HepG2 (cell line): ENCODE data around the gene PSMB3. TPM values are rescaled to one million over a fixed set of nuclear protein-coding genes. Genes with fewer than 3 reads are reported as not detected.
A peak's percentile ranks its signal among the peaks of the same experiment; 100 is the strongest.

Experiments
- ASH2L ChIP-seq: fragments of 300-600, 200-600 bp; sonication (generic); IDR thresholded peaks from 2 replicates; pipeline ENCODE4 v1.7.0; 2017; ENCODE audit warnings: low read depth, mild to moderate bottlenecking, moderate library complexity, mixed read lengths, low read length; ENCODE audit not compliant: insufficient read length
- JUND ChIP-seq: sonication (generic); formaldehyde crosslinking; IDR thresholded peaks from 2 replicates; pipeline ENCODE4 v1.8.0; 2022; ENCODE audit warnings: mild to moderate bottlenecking, missing genetic modification reagents
- KAT7 ChIP-seq: IDR thresholded peaks from 2 replicates; pipeline ENCODE4 v1.6.1; 2018; ENCODE audit warnings: borderline replicate concordance, missing compliant biosample characterization
- MIER2 ChIP-seq: IDR thresholded peaks from 2 replicates; pipeline ENCODE4 v1.6.1; 2016; ENCODE audit warnings: missing biosample characterization, missing genetic modification reagents
- POLR2A ChIP-seq, 2 experiments: IDR thresholded peaks; 2 replicates each; pipeline ENCODE4 v1.6.1; 2011; ENCODE audit warnings: low read depth in 2 of 2, low read length in 2 of 2, mild to moderate bottlenecking in 1 of 2, moderate library complexity in 1 of 2; ENCODE audit not compliant: insufficient read depth in 1 of 2
- PPARG ChIP-seq: conservative IDR thresholded peaks from 2 replicates; pipeline ENCODE4 v1.6.1; 2016; ENCODE audit warnings: missing biosample characterization, missing genetic modification reagents
- SAP130 ChIP-seq: IDR thresholded peaks from 2 replicates; pipeline ENCODE4 v1.6.1; 2016; ENCODE audit warnings: low read depth
- STAG1 ChIP-seq: sonication (generic); formaldehyde crosslinking; IDR thresholded peaks from 2 replicates; pipeline ENCODE4 v1.4.0; 2020; ENCODE audit warnings: missing genetic modification reagents
- TARDBP ChIP-seq: sonication (generic); formaldehyde crosslinking; IDR thresholded peaks from 2 replicates; pipeline ENCODE4 v1.8.0; 2022; ENCODE audit warnings: mild to moderate bottlenecking, missing genetic modification reagents
- TSC22D2 ChIP-seq: sonication (generic); formaldehyde crosslinking; IDR thresholded peaks from 2 replicates; pipeline ENCODE4 v1.5.1; 2020; ENCODE audit warnings: missing genetic modification reagents, mild to moderate bottlenecking, borderline replicate concordance
- YY1 ChIP-seq: IDR thresholded peaks from 2 replicates; pipeline ENCODE4 v1.6.1; 2011; ENCODE audit warnings: low read length, low read depth, moderate library complexity, mild to moderate bottlenecking; ENCODE audit not compliant: insufficient read depth, insufficient replicate concordance
- ZNF546 ChIP-seq: sonication (generic); formaldehyde crosslinking; conservative IDR thresholded peaks from 2 replicates; pipeline ENCODE4 v1.8.1; 2023; ENCODE audit warnings: mild to moderate bottlenecking, missing genetic modification reagents
- ZSCAN21 ChIP-seq: sonication (generic); formaldehyde crosslinking; IDR thresholded peaks from 2 replicates; pipeline ENCODE4 v1.8.0; 2022; ENCODE audit warnings: mild to moderate bottlenecking, missing genetic modification reagents, moderate library complexity, borderline replicate concordance
- polyA plus RNA-seq, 8 experiments: library from polyadenylated mRNA; depleted of rRNA in 3 of 8; stranded (reverse) in 7 of 8; unstranded in 1 of 8; fragments of >200 nt; fragmentation: Illumina TruSeq in 4 of 8; extraction: Trizol in 4 of 8; gene quantifications; 2 replicates each; pipeline versions ENCODE4 v1.2.1 to v1.2.3, GENCODE V29; 2011 to 2016; ENCODE audit warnings: low read depth in 4 of 8, missing spikeins in 1 of 8, mixed read lengths in 1 of 8; ENCODE audit not compliant: insufficient read depth in 1 of 8
- total RNA-seq, 5 experiments: library from RNA; depleted of rRNA; stranded (reverse); fragments of >200 nt; fragmentation: Illumina TruSeq; extraction: Trizol; gene quantifications; 2 replicates each; pipeline ENCODE4 v1.2.3, GENCODE V29; 2016; ENCODE audit warnings: low read depth in 1 of 5
- TF ChIP-seq, protein P1 (sequence below): sonication (generic); formaldehyde crosslinking; IDR thresholded peaks from 2 replicates; pipeline ENCODE4 v1.5.1; 2020; ENCODE audit warnings: mild to moderate bottlenecking, missing genetic modification reagents
- TF ChIP-seq, protein P2 (sequence below): sonication (generic); formaldehyde crosslinking; IDR thresholded peaks from 2 replicates; pipeline ENCODE4 v1.8.0; 2022; ENCODE audit warnings: mild to moderate bottlenecking, missing genetic modification reagents, borderline replicate concordance
- TF ChIP-seq, protein P3 (sequence below): IDR thresholded peaks from 2 replicates; pipeline ENCODE4 v1.4.0; 2020; ENCODE audit warnings: mild to moderate bottlenecking, missing genetic modification reagents
- TF ChIP-seq, protein P4 (sequence below): sonication (generic); formaldehyde crosslinking; IDR thresholded peaks from 2 replicates; pipeline ENCODE4 v1.4.0; 2020; ENCODE audit warnings: mild to moderate bottlenecking, missing genetic modification reagents

PSMB3 gene
- total and polyA plus RNA-seq, 2 of the 13 experiments (the other 11 are each of a cell fraction or from before 2014, with no cell fraction given): 366 to 517 TPM

DNA sequence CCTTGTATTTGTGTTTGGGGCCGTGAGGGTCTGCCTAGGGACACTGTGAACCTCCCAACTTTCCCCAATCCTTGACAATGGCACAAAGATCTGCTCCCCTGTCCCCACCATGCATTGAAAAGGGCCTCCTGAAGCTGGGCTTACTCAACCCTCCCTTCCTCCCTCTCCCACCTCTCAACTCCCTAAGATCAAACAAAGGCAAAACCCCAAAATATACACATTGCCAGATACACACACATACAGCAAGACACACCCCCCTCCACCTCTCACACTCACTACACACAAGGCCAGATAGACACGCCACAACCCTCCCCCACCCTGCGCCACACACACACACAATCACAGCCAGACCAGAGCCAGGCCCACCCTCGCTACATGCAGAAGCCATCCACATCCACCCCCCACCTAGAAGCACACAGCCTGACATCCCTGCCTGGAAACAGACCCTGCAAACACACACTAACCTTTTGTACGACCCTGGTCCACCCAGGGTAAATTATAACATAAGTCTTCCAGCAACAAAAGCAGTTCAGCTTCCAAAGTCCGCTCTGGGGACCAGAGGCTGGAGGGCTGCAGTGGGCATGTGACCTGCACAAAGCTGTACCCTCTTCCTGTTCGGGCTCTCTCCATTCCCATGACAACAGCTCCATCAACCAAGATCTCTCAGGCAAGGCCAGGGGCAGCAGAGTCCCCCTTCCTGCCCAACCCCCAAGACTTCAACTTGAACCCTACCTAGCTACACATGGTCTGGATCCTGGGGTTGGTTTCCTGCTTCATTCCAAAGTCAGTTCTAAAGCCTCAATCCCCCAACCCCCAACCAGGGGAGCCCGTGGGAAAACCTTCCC, 6.3 kb upstream of the PSMB3 start (continued):
- TF ChIP-seq, protein P1, sequence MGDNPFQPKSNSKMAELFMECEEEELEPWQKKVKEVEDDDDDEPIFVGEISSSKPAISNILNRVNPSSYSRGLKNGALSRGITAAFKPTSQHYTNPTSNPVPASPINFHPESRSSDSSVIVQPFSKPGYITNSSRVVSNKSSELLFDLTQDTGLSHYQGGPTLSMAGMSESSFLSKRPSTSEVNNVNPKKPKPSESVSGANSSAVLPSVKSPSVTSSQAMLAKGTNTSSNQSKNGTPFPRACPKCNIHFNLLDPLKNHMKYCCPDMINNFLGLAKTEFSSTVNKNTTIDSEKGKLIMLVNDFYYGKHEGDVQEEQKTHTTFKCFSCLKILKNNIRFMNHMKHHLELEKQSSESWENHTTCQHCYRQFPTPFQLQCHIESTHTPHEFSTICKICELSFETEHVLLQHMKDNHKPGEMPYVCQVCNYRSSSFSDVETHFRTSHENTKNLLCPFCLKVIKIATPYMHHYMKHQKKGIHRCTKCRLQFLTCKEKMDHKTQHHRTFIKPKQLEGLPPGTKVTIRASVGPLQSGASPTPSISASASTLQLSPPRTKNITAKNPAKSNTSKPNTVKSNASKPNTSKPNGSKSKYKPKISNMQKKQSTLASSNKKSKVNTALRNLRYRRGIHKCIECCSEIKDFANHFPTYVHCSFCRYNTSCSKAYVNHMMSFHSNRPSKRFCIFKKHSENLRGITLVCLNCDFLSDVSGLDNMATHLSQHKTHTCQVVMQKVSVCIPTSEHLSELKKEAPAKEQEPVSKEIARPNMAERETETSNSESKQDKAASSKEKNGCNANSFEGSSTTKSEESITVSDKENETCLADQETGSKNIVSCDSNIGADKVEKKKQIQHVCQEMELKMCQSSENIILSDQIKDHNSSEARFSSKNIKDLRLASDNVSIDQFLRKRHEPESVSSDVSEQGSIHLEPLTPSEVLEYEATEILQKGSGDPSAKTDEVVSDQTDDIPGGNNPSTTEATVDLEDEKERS (CRISPR knock-in tag): peak; percentile 63; the same call in 1 of the 2 replicates
- TF ChIP-seq SAP130 (CRISPR knock-in tag) (peak; percentile 96), MIER2 (CRISPR knock-in tag) (no peak; the same call in 1 of the 2 replicates), ZNF546 (no peak), KAT7 (CRISPR knock-in tag) (peak; percentile 50), STAG1 (CRISPR knock-in tag) (no peak), YY1 (no peak), POLR2A (IDR thresholded peaks at IDR 0.05; ENCODE audit: insufficient read depth in 1 of 2, low read depth in 2 of 2, low read length in 2 of 2) (peak in 1 of 2 experiments; percentile 48; a peak in 3 of 4 replicates), JUND (CRISPR knock-in tag) (peak; percentile 54; the same call in 1 of the 2 replicates), TSC22D2 (no peak), ASH2L (peak; percentile 75), ZSCAN21 (CRISPR knock-in tag) (peak; percentile 73; the same call in 1 of the 2 replicates), TARDBP (CRISPR knock-in tag) (no peak; the same call in 1 of the 2 replicates), PPARG (CRISPR knock-in tag) (peak; percentile 78)
- TF ChIP-seq, protein P2, sequence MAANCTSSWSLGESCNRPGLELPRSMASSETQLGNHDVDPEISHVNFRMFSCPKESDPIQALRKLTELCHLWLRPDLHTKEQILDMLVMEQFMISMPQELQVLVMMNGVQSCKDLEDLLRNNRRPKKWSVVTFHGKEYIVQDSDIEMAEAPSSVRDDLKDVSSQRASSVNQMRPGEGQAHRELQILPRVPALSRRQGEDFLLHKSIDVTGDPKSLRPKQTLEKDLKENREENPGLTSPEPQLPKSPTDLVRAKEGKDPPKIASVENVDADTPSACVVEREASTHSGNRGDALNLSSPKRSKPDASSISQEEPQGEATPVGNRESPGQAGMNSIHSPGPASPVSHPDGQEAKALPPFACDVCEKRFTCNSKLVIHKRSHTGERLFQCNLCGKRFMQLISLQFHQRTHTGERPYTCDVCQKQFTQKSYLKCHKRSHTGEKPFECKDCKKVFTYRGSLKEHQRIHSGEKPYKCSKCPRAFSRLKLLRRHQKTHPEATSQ (CRISPR knock-in tag): no peak
- TF ChIP-seq, protein P3, sequence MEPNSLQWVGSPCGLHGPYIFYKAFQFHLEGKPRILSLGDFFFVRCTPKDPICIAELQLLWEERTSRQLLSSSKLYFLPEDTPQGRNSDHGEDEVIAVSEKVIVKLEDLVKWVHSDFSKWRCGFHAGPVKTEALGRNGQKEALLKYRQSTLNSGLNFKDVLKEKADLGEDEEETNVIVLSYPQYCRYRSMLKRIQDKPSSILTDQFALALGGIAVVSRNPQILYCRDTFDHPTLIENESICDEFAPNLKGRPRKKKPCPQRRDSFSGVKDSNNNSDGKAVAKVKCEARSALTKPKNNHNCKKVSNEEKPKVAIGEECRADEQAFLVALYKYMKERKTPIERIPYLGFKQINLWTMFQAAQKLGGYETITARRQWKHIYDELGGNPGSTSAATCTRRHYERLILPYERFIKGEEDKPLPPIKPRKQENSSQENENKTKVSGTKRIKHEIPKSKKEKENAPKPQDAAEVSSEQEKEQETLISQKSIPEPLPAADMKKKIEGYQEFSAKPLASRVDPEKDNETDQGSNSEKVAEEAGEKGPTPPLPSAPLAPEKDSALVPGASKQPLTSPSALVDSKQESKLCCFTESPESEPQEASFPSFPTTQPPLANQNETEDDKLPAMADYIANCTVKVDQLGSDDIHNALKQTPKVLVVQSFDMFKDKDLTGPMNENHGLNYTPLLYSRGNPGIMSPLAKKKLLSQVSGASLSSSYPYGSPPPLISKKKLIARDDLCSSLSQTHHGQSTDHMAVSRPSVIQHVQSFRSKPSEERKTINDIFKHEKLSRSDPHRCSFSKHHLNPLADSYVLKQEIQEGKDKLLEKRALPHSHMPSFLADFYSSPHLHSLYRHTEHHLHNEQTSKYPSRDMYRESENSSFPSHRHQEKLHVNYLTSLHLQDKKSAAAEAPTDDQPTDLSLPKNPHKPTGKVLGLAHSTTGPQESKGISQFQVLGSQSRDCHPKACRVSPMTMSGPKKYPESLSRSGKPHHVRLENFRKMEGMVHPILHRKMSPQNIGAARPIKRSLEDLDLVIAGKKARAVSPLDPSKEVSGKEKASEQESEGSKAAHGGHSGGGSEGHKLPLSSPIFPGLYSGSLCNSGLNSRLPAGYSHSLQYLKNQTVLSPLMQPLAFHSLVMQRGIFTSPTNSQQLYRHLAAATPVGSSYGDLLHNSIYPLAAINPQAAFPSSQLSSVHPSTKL: peak; percentile 81
- TF ChIP-seq, protein P4, sequence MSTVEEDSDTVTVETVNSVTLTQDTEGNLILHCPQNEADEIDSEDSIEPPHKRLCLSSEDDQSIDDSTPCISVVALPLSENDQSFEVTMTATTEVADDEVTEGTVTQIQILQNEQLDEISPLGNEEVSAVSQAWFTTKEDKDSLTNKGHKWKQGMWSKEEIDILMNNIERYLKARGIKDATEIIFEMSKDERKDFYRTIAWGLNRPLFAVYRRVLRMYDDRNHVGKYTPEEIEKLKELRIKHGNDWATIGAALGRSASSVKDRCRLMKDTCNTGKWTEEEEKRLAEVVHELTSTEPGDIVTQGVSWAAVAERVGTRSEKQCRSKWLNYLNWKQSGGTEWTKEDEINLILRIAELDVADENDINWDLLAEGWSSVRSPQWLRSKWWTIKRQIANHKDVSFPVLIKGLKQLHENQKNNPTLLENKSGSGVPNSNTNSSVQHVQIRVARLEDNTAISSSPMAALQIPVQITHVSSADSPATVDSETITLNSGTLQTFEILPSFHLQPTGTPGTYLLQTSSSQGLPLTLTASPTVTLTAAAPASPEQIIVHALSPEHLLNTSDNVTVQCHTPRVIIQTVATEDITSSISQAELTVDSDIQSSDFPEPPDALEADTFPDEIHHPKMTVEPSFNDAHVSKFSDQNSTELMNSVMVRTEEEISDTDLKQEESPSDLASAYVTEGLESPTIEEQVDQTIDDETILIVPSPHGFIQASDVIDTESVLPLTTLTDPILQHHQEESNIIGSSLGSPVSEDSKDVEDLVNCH: no peak
